K562 (cell line): ENCODE measurements around the gene HEG1. TPM values are rescaled to one million over a fixed set of nuclear protein-coding genes. Genes with fewer than 3 reads are reported as not detected.

Experiments
- ATAC-seq: fragments of 200-7000 bp; cut with Tn5 transposase; 3 replicates; pipeline ENCODE4 v1.9.1; 2020; ENCODE audit warnings: moderate library complexity
- BruUV-seq: library from RNA; stranded (reverse); fragments of 400-500 nt; replicated peaks from 2 replicates; lab custom pipeline; 2021; lab: Mats Ljungman, UMichigan
- CTCF ChIA-PET: fragments of 300-600 bp; formaldehyde crosslinking; extraction: SDS; loops from one replicate; lab custom pipeline; 2021; ENCODE audit warnings: low intra/inter-chr PET ratio; lab: Yijun Ruan, JAX
- POLR2A ChIA-PET: fragments of 300-600, 350-650 bp; sonication (Branson Sonifier 250); formaldehyde crosslinking; extraction: SDS; loops from one replicate; lab custom pipeline; 2021; ENCODE audit warnings: antibody characterized with exemption, inconsistent platforms; lab: Yijun Ruan, JAX
- DNase-seq, 4 experiments: peaks; one replicate each; pipeline versions ENCODE4 v3.0.0 to v3.0.0-alpha.2; 2011 to 2018; ENCODE audit warnings: low spot score in 3 of 4, mixed read lengths in 3 of 4; ENCODE audit errors: extremely low read depth in 1 of 4
- FAIRE-seq: peaks from 2 replicates; lab custom pipeline; 2011; peaks lifted over from hg19 to GRCh38; lab: Jason Lieb, UNC
- H2AFZ ChIP-seq: 2 replicates; pipeline ENCODE4 v1.6.0; 2011; ENCODE audit warnings: low read depth, low read length, control low read depth, inconsistent platforms
- H3K27ac ChIP-seq: fragments of 200-600 bp; 3 replicates; pipeline ENCODE4 v1.8.0; 2011; ENCODE audit warnings: low read depth, mild to moderate bottlenecking, control low read depth, inconsistent platforms, low read length, moderate library complexity, mixed read lengths; ENCODE audit errors: extremely low read depth
- H3K27me3 ChIP-seq, 2 experiments: fragments of 300-600 bp in 1 of 2; 2 replicates in 1 of 2; 3 replicates in 1 of 2; pipeline versions ENCODE4 v1.6.0 to v1.8.0; 2011; ENCODE audit warnings: inconsistent platforms in 2 of 2, low read length in 2 of 2, mild to moderate bottlenecking in 1 of 2, mixed read lengths in 1 of 2, moderate library complexity in 1 of 2; ENCODE audit not compliant: control insufficient read depth in 2 of 2, insufficient read depth in 2 of 2
- H3K36me3 ChIP-seq: fragments of 300-600 bp; 3 replicates; pipeline ENCODE4 v1.8.0; 2011; ENCODE audit warnings: mild to moderate bottlenecking, low read length, inconsistent platforms; ENCODE audit not compliant: control insufficient read depth, insufficient read depth
- H3K4me1 ChIP-seq, 2 experiments: fragments of 200-600 bp in 1 of 2; replicated peaks in 1 of 2; 2 replicates in 1 of 2; 3 replicates in 1 of 2; pipeline versions ENCODE4 v1.5.1 to v1.8.0; 2011; ENCODE audit warnings: inconsistent platforms in 2 of 2, low read length in 2 of 2, mild to moderate bottlenecking in 1 of 2, mixed read lengths in 1 of 2, moderate library complexity in 1 of 2; ENCODE audit not compliant: control insufficient read depth in 2 of 2, insufficient read depth in 2 of 2
- H3K4me2 ChIP-seq: 2 replicates; pipeline ENCODE4 v1.6.1; 2011; ENCODE audit warnings: low read length, control low read depth, inconsistent platforms, mixed read lengths; ENCODE audit not compliant: insufficient read depth
- H3K4me3 ChIP-seq: fragments of 200-600 bp; sonication (generic), shearing (Covaris generic); 2 replicates; pipeline ENCODE4 v1.5.1; 2016; ENCODE audit warnings: control low read depth, inconsistent platforms
- H3K79me2 ChIP-seq: fragments of 200-600 bp; 3 replicates; pipeline ENCODE4 v1.8.0; 2011; ENCODE audit warnings: low read length, inconsistent platforms; ENCODE audit not compliant: control insufficient read depth, insufficient read depth
- H3K9ac ChIP-seq, 2 experiments: 2 replicates each; pipeline versions ENCODE4 v1.6.0 to v1.6.1; 2011; ENCODE audit warnings: low read depth in 2 of 2, low read length in 2 of 2, control low read depth in 1 of 2, inconsistent platforms in 1 of 2, mild to moderate bottlenecking in 1 of 2, mixed read lengths in 1 of 2; ENCODE audit not compliant: insufficient read depth in 1 of 2
- H3K9me1 ChIP-seq: one replicate; pipeline ENCODE4 v1.6.0; 2011; ENCODE audit warnings: inconsistent platforms, mild to moderate bottlenecking, low read length, moderate library complexity; ENCODE audit not compliant: control insufficient read depth, insufficient read depth
- H3K9me3 ChIP-seq: replicated peaks from 2 replicates; pipeline ENCODE4 v1.5.1; 2011; ENCODE audit warnings: low read depth, low read length, inconsistent platforms; ENCODE audit not compliant: control insufficient read depth, insufficient read depth
- H4K20me1 ChIP-seq: replicated peaks from 2 replicates; pipeline ENCODE4 v1.6.1; 2011; ENCODE audit warnings: low read length, inconsistent platforms, mixed read lengths; ENCODE audit not compliant: control insufficient read depth, insufficient read depth
- ARID1B ChIP-seq: fragments of 450-650 bp; IDR thresholded peaks from 2 replicates; pipeline ENCODE4 v1.6.1; 2016; ENCODE audit warnings: antibody characterized with exemption, mild to moderate bottlenecking, inconsistent platforms
- BRD4 ChIP-seq: fragments of 200-600 bp; sonication (generic); IDR thresholded peaks from 2 replicates; pipeline ENCODE4 v1.6.1; 2017; ENCODE audit warnings: inconsistent platforms
- EHMT2 ChIP-seq: fragments of 450-650 bp; IDR thresholded peaks from 2 replicates; pipeline ENCODE4 v1.6.1; 2018; ENCODE audit warnings: antibody characterized with exemption
- HLTF ChIP-seq: fragments of 450-650 bp; IDR thresholded peaks from 2 replicates; pipeline ENCODE4 v1.6.1; 2016
- TGIF2 ChIP-seq: sonication (generic); formaldehyde crosslinking; IDR thresholded peaks from 2 replicates; pipeline ENCODE4 v1.8.1; 2022; ENCODE audit warnings: mild to moderate bottlenecking, missing genetic modification reagents, moderate library complexity
- ZNF3 ChIP-seq: fragments of 250-450 bp; sonication (Bioruptor Pico); IDR thresholded peaks from 2 replicates; pipeline ENCODE4 v1.5.0; 2021; ENCODE audit warnings: mild to moderate bottlenecking, moderate library complexity
- WGBS: fragments of 100-300 bp; shearing (Covaris generic); methylation state at CpG from one replicate; pipeline ENCODE4 v1.1.6; 2016; ENCODE audit warnings: low coverage, mixed read lengths; ENCODE audit not compliant: insufficient coverage; ENCODE audit errors: missing lambda C conversion rate; 5-methylcytosine and 5-hydroxymethylcytosine counted together
- in situ Hi-C: fragments of 300-500 bp; cut with MboI; formaldehyde crosslinking; loops from 4 replicates; pipeline ENCODE4 v1.15.0; 2018; ENCODE audit warnings: inconsistent platforms, mixed read lengths
- intact Hi-C: fragments of 100-400 bp; cut with micrococcal nuclease; formaldehyde crosslinking; loops from 2 replicates; pipeline ENCODE4 v1.14.2; 2022
- polyA plus RNA-seq, 8 experiments: library from polyadenylated mRNA; depleted of rRNA in 4 of 8; stranded (reverse) in 5 of 8; unstranded in 3 of 8; fragments of >200 nt; fragmentation: Nextera tagmentation in 2 of 8; fragmentation: Illumina TruSeq in 1 of 8; extraction: Ambion mirVana in 2 of 8; extraction: Trizol in 1 of 8; gene quantifications; 2 replicates each; pipeline versions ENCODE4 v1.2.1 to v1.2.3, GENCODE V29; 2011 to 2014; ENCODE audit warnings: inconsistent platforms in 1 of 8, missing spikeins in 1 of 8
- total RNA-seq, 7 experiments: library from RNA; depleted of rRNA in 6 of 7; stranded (reverse); fragments of >200 nt in 6 of 7; fragmentation: Illumina TruSeq in 2 of 7; extraction: Trizol in 2 of 7; gene quantifications; 2 replicates each; pipeline versions ENCODE4 v1.2.1 to v1.2.3, GENCODE V29; 2011 to 2021; ENCODE audit warnings: low replicate concordance in 1 of 7
- TF ChIP-seq, protein P1 (sequence below): fragments of 150-350 bp; conservative IDR thresholded peaks from 2 replicates; pipeline ENCODE4 v1.6.1; 2014; ENCODE audit warnings: low read length
- TF ChIP-seq, protein P2 (sequence below): fragments of 450-650 bp; IDR thresholded peaks from 2 replicates; pipeline ENCODE4 v1.6.1; 2017; ENCODE audit warnings: antibody characterized with exemption
- TF ChIP-seq, protein P3 (sequence below): sonication (generic); formaldehyde crosslinking; IDR thresholded peaks from 2 replicates; pipeline ENCODE4 v1.8.1; 2023; ENCODE audit warnings: mild to moderate bottlenecking, missing genetic modification reagents
- TF ChIP-seq, protein P4 (sequence below): fragments of 200-800 bp; sonication (Bioruptor generic); IDR thresholded peaks from 2 replicates; pipeline ENCODE4 v1.6.1; 2016; ENCODE audit warnings: missing genetic modification characterization, missing compliant biosample characterization

The HEG1 gene
- total and polyA plus RNA-seq, 9 of the 15 experiments (the other 6 are each of a cell fraction or from before 2014, with no cell fraction given), result 0.24 TPM; not detected in 8

DNA sequence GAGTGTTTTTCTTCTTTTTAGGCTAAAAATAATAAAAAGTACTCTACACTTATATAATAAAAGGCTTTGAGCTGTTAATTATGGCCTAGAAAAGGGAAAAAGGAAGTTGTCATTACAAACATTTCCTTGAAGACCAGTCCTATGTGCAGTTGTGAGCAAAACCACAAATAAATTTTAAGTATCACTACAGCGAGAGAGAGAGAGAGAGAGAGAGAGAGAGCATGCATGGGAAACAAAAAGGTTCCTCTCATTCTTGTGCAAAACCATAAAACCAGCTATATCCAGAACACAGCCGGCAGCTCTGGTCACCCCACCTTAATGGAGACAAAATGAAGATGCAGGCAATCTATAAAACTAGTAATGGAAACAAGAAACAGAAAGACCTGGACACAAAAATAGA, 33.6 kb downstream of the HEG1 start:
- intact Hi-C loops, result no loop called here
- H3K79me2 ChIP-seq, result no peaks in the 10 kb centered on the region
- BruUV-seq, result no TSS peak
- no peak for TF ChIP-seq TGIF2 (CRISPR knock-in tag)
- TF ChIP-seq BRD4, result no peak
- no peak for TF ChIP-seq HLTF
- TF ChIP-seq, protein P1, sequence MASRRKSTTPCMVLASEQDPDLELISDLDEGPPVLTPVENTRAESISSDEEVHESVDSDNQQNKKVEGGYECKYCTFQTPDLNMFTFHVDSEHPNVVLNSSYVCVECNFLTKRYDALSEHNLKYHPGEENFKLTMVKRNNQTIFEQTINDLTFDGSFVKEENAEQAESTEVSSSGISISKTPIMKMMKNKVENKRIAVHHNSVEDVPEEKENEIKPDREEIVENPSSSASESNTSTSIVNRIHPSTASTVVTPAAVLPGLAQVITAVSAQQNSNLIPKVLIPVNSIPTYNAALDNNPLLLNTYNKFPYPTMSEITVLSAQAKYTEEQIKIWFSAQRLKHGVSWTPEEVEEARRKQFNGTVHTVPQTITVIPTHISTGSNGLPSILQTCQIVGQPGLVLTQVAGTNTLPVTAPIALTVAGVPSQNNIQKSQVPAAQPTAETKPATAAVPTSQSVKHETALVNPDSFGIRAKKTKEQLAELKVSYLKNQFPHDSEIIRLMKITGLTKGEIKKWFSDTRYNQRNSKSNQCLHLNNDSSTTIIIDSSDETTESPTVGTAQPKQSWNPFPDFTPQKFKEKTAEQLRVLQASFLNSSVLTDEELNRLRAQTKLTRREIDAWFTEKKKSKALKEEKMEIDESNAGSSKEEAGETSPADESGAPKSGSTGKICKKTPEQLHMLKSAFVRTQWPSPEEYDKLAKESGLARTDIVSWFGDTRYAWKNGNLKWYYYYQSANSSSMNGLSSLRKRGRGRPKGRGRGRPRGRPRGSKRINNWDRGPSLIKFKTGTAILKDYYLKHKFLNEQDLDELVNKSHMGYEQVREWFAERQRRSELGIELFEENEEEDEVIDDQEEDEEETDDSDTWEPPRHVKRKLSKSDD, result no peak
- no peak for TF ChIP-seq EHMT2
- TF ChIP-seq, protein P2, sequence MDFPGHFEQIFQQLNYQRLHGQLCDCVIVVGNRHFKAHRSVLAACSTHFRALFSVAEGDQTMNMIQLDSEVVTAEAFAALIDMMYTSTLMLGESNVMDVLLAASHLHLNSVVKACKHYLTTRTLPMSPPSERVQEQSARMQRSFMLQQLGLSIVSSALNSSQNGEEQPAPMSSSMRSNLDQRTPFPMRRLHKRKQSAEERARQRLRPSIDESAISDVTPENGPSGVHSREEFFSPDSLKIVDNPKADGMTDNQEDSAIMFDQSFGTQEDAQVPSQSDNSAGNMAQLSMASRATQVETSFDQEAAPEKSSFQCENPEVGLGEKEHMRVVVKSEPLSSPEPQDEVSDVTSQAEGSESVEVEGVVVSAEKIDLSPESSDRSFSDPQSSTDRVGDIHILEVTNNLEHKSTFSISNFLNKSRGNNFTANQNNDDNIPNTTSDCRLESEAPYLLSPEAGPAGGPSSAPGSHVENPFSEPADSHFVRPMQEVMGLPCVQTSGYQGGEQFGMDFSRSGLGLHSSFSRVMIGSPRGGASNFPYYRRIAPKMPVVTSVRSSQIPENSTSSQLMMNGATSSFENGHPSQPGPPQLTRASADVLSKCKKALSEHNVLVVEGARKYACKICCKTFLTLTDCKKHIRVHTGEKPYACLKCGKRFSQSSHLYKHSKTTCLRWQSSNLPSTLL, result no peak
- TF ChIP-seq ARID1B, result no peak
- TF ChIP-seq, protein P3, sequence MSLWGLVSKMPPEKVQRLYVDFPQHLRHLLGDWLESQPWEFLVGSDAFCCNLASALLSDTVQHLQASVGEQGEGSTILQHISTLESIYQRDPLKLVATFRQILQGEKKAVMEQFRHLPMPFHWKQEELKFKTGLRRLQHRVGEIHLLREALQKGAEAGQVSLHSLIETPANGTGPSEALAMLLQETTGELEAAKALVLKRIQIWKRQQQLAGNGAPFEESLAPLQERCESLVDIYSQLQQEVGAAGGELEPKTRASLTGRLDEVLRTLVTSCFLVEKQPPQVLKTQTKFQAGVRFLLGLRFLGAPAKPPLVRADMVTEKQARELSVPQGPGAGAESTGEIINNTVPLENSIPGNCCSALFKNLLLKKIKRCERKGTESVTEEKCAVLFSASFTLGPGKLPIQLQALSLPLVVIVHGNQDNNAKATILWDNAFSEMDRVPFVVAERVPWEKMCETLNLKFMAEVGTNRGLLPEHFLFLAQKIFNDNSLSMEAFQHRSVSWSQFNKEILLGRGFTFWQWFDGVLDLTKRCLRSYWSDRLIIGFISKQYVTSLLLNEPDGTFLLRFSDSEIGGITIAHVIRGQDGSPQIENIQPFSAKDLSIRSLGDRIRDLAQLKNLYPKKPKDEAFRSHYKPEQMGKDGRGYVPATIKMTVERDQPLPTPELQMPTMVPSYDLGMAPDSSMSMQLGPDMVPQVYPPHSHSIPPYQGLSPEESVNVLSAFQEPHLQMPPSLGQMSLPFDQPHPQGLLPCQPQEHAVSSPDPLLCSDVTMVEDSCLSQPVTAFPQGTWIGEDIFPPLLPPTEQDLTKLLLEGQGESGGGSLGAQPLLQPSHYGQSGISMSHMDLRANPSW (CRISPR knock-in tag), result no peak
- TF ChIP-seq ZNF3 (CRISPR knock-in tag), result no peak
- TF ChIP-seq, protein P4, sequence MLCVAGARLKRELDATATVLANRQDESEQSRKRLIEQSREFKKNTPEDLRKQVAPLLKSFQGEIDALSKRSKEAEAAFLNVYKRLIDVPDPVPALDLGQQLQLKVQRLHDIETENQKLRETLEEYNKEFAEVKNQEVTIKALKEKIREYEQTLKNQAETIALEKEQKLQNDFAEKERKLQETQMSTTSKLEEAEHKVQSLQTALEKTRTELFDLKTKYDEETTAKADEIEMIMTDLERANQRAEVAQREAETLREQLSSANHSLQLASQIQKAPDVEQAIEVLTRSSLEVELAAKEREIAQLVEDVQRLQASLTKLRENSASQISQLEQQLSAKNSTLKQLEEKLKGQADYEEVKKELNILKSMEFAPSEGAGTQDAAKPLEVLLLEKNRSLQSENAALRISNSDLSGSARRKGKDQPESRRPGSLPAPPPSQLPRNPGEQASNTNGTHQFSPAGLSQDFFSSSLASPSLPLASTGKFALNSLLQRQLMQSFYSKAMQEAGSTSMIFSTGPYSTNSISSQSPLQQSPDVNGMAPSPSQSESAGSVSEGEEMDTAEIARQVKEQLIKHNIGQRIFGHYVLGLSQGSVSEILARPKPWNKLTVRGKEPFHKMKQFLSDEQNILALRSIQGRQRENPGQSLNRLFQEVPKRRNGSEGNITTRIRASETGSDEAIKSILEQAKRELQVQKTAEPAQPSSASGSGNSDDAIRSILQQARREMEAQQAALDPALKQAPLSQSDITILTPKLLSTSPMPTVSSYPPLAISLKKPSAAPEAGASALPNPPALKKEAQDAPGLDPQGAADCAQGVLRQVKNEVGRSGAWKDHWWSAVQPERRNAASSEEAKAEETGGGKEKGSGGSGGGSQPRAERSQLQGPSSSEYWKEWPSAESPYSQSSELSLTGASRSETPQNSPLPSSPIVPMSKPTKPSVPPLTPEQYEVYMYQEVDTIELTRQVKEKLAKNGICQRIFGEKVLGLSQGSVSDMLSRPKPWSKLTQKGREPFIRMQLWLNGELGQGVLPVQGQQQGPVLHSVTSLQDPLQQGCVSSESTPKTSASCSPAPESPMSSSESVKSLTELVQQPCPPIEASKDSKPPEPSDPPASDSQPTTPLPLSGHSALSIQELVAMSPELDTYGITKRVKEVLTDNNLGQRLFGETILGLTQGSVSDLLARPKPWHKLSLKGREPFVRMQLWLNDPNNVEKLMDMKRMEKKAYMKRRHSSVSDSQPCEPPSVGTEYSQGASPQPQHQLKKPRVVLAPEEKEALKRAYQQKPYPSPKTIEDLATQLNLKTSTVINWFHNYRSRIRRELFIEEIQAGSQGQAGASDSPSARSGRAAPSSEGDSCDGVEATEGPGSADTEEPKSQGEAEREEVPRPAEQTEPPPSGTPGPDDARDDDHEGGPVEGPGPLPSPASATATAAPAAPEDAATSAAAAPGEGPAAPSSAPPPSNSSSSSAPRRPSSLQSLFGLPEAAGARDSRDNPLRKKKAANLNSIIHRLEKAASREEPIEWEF (CRISPR knock-in tag), result no peak

More for the DNA sequence above, 33.6 kb downstream of the HEG1 start:
- POLR2A ChIA-PET, result interaction anchor here (0.6 to 1.6 kb wide), 2 partner anchors 14 to 74 kb away, joined by 3 to 4 read pairs; no protein-coding TSS in a partner anchor
- Histone ChIP-seq H3K4me3 (no peak overlapping the region), H4K20me1 (no peaks in the 10 kb centered on the region), H3K9ac (no peak overlapping the region), H3K4me1 (no peaks in the 10 kb centered on the region), H3K9me1 (no peaks in the 10 kb centered on the region), H3K27me3 (peaks cover 3 to 26% of the 10 kb centered on the region in 2 experiments; a peak in 3 of 5 replicates), H3K36me3 (no peaks in the 10 kb centered on the region), H3K4me2 (no peak overlapping the region), H2AFZ (no peak overlapping the region), H3K9me3 (no peaks in the 10 kb centered on the region), H3K27ac (no peak overlapping the region)
- DNase-seq, result no peak
- ATAC-seq, result no peak
- WGBS, result 10% methylated on average over 1 of the region's 2 CpGs
- FAIRE-seq, result no peak
- in situ Hi-C loops, result no loop called here
- CTCF ChIA-PET, result no interaction called here
